Endodermal cell (in vitro differentiated cells): ENCODE measurements around the gene THSD4. TPM values are rescaled to one million over a fixed set of nuclear protein-coding genes. Genes with fewer than 3 reads are reported as not detected.

Experiments
- DNase-seq: peaks from one replicate; pipeline ENCODE4 v3.0.0-alpha.2; 2017
- H3K27ac ChIP-seq: 2 replicates; pipeline ENCODE4 v1.5.1; 2013; ENCODE audit warnings: mild to moderate bottlenecking, low read depth, low read length, moderate library complexity
- H3K27me3 ChIP-seq: 2 replicates; pipeline ENCODE4 v1.6.1; 2013; ENCODE audit warnings: mild to moderate bottlenecking, low read length, moderate library complexity; ENCODE audit not compliant: insufficient read depth, control insufficient read depth, poor library complexity, severe bottlenecking
- H3K36me3 ChIP-seq: 2 replicates; pipeline ENCODE4 v1.7.0; 2013; ENCODE audit warnings: mild to moderate bottlenecking, low read length, moderate library complexity; ENCODE audit not compliant: control insufficient read depth, insufficient read depth
- H3K4me1 ChIP-seq: one replicate; pipeline ENCODE4 v1.7.0; 2013; ENCODE audit warnings: low read length; ENCODE audit not compliant: control insufficient read depth, insufficient read depth
- H3K4me3 ChIP-seq: 2 replicates; pipeline ENCODE4 v1.5.1; 2013; ENCODE audit warnings: mild to moderate bottlenecking, low read length, moderate library complexity
- H3K9ac ChIP-seq: 2 replicates; pipeline ENCODE4 v1.6.1; 2013; ENCODE audit warnings: mild to moderate bottlenecking, low read length, moderate library complexity; ENCODE audit not compliant: poor library complexity, severe bottlenecking; ENCODE audit errors: extremely low read depth
- H3K9me3 ChIP-seq: 2 replicates; pipeline ENCODE4 v1.6.1; 2013; ENCODE audit warnings: mild to moderate bottlenecking, low read length, moderate library complexity; ENCODE audit not compliant: control insufficient read depth
- H3K27ac Mint-ChIP-seq: 2 replicates; pipeline ENCODE4 v1.8.0; 2020; ENCODE audit warnings: mixed read lengths
- H3K27me3 Mint-ChIP-seq: 2 replicates; pipeline ENCODE4 v1.8.0; 2021; ENCODE audit warnings: mild to moderate bottlenecking, mixed read lengths; ENCODE audit not compliant: insufficient read depth
- H3K36me3 Mint-ChIP-seq: 2 replicates; pipeline ENCODE4 v1.8.0; 2020; ENCODE audit warnings: low read depth, mixed read lengths
- H3K4me1 Mint-ChIP-seq: 2 replicates; pipeline ENCODE4 v1.8.0; 2020; ENCODE audit warnings: mixed read lengths
- H3K4me3 Mint-ChIP-seq: 2 replicates; pipeline ENCODE4 v1.8.0; 2020; ENCODE audit warnings: mild to moderate bottlenecking, moderate library complexity, mixed read lengths
- H3K9me3 Mint-ChIP-seq: 2 replicates; pipeline ENCODE4 v1.8.0; 2020; ENCODE audit warnings: mild to moderate bottlenecking, mixed read lengths
- CTCF ChIP-seq: fragments of 200-600 bp; sonication (generic); conservative IDR thresholded peaks from 2 replicates; pipeline ENCODE4 v1.5.0; 2021; ENCODE audit warnings: antibody characterized with exemption, mild to moderate bottlenecking
- WGBS, 2 experiments: methylation state at CpG; one replicate each; pipeline versions ENCODE4 v1.1.5 to v1.1.7; 2013; ENCODE audit warnings: missing lambda C conversion rate in 2 of 2, mixed read lengths in 1 of 2; ENCODE audit not compliant: insufficient coverage in 1 of 2, insufficient read length in 1 of 2; 5-methylcytosine and 5-hydroxymethylcytosine counted together
- total RNA-seq, 2 donors: library from RNA; stranded (reverse); fragmentation: NEBNext Ultra II Directional in 1 of 2; extraction: Animal tissue kit (Norgen Biotek cat#: 25700) in 1 of 2; gene quantifications; 2 replicates in 1 of 2; 3 replicates in 1 of 2; pipeline ENCODE4 v1.2.1, GENCODE V29; 2021

Gene THSD4
- total RNA-seq, 2 donors from 2014 or later, result 4.6 to 5.4 TPM

DNA sequence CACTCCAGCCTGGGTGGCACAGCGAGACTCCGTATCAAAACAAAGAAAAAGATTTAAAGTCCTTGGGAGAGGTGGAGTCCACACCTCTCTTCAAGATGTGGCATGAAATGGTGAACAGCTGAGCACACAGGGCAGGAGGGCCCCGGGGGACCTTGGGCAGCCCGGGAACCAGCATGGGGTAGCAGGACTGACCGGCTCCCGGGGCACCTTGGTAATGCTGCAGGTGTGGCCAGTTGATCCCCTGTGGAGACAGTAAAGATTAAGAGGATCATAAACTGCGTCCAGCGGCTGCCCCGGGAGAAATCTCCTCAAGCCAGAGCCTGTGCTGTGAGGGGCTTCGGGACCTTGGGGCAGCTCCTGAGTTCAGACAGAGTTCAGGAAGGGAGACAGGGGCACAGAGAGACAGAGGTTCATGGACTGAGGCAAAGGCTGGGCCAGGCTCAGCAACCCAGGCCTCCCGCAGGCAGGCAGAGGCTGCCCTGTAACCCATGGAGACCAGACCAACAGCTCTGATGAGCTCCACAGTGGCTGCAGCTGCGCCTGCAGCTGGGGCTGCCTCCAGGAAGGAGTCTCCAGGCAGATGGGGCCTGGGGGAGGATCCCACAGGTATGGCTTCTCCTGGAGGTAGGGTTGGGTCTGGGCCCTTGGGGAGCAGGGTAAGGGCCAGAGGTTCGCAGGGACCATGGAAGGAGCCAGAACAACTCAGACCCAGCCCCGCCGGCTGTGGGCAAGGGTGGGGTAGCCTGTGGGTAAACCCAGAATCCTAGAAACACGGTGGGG is 695.2 kb downstream of the THSD4 start, which contains the start of gene NR2E3:
Gene NR2E3, plus strand, starts transcription at position 299 of the 780 bp plus-strand sequence. Its CDS starts 190 bp downstream, at position 489.
- H3K9me3 ChIP-seq, result no peaks in the 10 kb centered on the region
- Mint-ChIP-seq H3K9me3 (no peaks in the 10 kb centered on the region), H3K27ac (no peak within 1 kb of the TSS)

GRCh38 chr15:71811036-71811736 is 695.9 kb downstream of the THSD4 start:
- DNase-seq, result no peak
- H3K36me3 ChIP-seq, result no peaks in the 10 kb centered on the region
- 92 to 94% methylated on average over 13 to 27 of the region's 27 CpGs for WGBS, 2 experiments
- no peaks in the 10 kb centered on the region for H3K27me3 ChIP-seq
- no peaks in the 10 kb centered on the region for H3K9me3 ChIP-seq
- H3K27ac ChIP-seq, result no peak overlapping the region
- Mint-ChIP-seq H3K9me3 (no peaks in the 10 kb centered on the region), H3K36me3 (no peaks in the 10 kb centered on the region), H3K4me3 (no peak overlapping the region), H3K27ac (no peak overlapping the region), H3K27me3 (peaks cover 11% of the 10 kb centered on the region), H3K4me1 (peaks cover 23% of the 10 kb centered on the region)
- peaks cover 13% of the 10 kb centered on the region for H3K4me1 ChIP-seq
- peak; percentile 17 for TF ChIP-seq CTCF
- no peak overlapping the region for H3K9ac ChIP-seq
- no peak overlapping the region for H3K4me3 ChIP-seq

More for the DNA sequence above, 695.2 kb downstream of the THSD4 start, which contains the start of gene NR2E3:
- DNase-seq, result peak; percentile 54
- Histone ChIP-seq H3K4me3 (no peak within 1 kb of the TSS), H3K4me1 (peaks cover 14% of the 10 kb centered on the region), H3K36me3 (no peaks in the 10 kb centered on the region), H3K27ac (no peak within 1 kb of the TSS), H3K27me3 (no peaks in the 10 kb centered on the region), H3K9ac (no peak within 1 kb of the TSS)
- WGBS, 2 experiments, result 86 to 91% methylated on average over 5 to 16 of the region's 16 CpGs
- Mint-ChIP-seq H3K27me3 (peaks cover 11% of the 10 kb centered on the region), H3K4me1 (peaks cover 25% of the 10 kb centered on the region), H3K4me3 (no peak within 1 kb of the TSS), H3K36me3 (no peaks in the 10 kb centered on the region)
- no peak for TF ChIP-seq CTCF

- TF ChIP-seq CTCF, result no peak
- no peaks in the 10 kb centered on the region for H3K27me3 ChIP-seq
- no peak overlapping the region for H3K27ac ChIP-seq
- H3K27me3 Mint-ChIP-seq, result peaks cover 11% of the 10 kb centered on the region
- H3K36me3 Mint-ChIP-seq, result no peaks in the 10 kb centered on the region
- WGBS, 2 experiments, result 93 to 95% methylated on average over 19 to 38 of the region's 38 CpGs
- H3K9ac ChIP-seq, result no peak overlapping the region
- no peak for DNase-seq
- no peaks in the 10 kb centered on the region for H3K9me3 Mint-ChIP-seq
- H3K9me3 ChIP-seq, result no peaks in the 10 kb centered on the region
- no peak overlapping the region for H3K27ac Mint-ChIP-seq
- peaks cover 4% of the 10 kb centered on the region for H3K4me1 ChIP-seq
- no peak overlapping the region for H3K4me3 Mint-ChIP-seq
- peaks cover 15% of the 10 kb centered on the region for H3K4me1 Mint-ChIP-seq
- H3K4me3 ChIP-seq, result no peak overlapping the region
- H3K36me3 ChIP-seq, result no peaks in the 10 kb centered on the region
Measured at GRCh38 chr15:71811752-71812735, 696.8 kb downstream of the THSD4 start.
